A673 (cell line): ENCODE data around the gene ST7. TPM values are rescaled to one million over a fixed set of nuclear protein-coding genes. Genes with fewer than 3 reads are reported as not detected.

Experiments used
- BruUV-seq: library from RNA; stranded (reverse); fragments of 400-500 nt; replicated peaks from 2 replicates; lab custom pipeline; 2021; lab: Mats Ljungman, UMichigan
- CTCF ChIA-PET: fragments of 300-600 bp; sonication (Branson Sonifier 250); formaldehyde crosslinking; loops from one replicate; lab custom pipeline; 2022; ENCODE audit warnings: antibody characterized with exemption; lab: Charles Lee
- POLR2A ChIA-PET: fragments of 300-600 bp; sonication (Branson Sonifier 250); formaldehyde crosslinking; loops from one replicate; lab custom pipeline; 2022; ENCODE audit warnings: antibody characterized with exemption; ENCODE audit not compliant: low non-redundant PET; lab: Charles Lee
- DNase-seq: peaks from one replicate; pipeline ENCODE4 v3.0.0-alpha.2; 2015; ENCODE audit warnings: low spot score
- H3K27ac ChIP-seq: fragments of 200-600 bp; sonication (generic); 2 replicates; pipeline ENCODE4 v1.5.1; 2016; ENCODE audit warnings: mixed run types, low read depth, mild to moderate bottlenecking, mixed read lengths, antibody characterized with exemption, low read length; ENCODE audit not compliant: poor library complexity, severe bottlenecking
- H3K27me3 ChIP-seq: fragments of 200-600 bp; sonication (generic); replicated peaks from 2 replicates; pipeline ENCODE4 v1.6.1; 2017; ENCODE audit warnings: mixed run types, low read depth, mild to moderate bottlenecking, mixed read lengths, antibody characterized with exemption, low read length; ENCODE audit not compliant: insufficient read depth, poor library complexity
- H3K36me3 ChIP-seq: fragments of 200-600 bp; sonication (generic); 2 replicates; pipeline ENCODE4 v1.6.1; 2016; ENCODE audit warnings: mixed run types, mild to moderate bottlenecking, mixed read lengths, antibody characterized with exemption, low read length; ENCODE audit not compliant: insufficient read depth, poor library complexity, severe bottlenecking
- H3K4me1 ChIP-seq: fragments of 200-600 bp; sonication (generic); 2 replicates; pipeline ENCODE4 v1.6.1; 2017; ENCODE audit warnings: mixed run types, mild to moderate bottlenecking, mixed read lengths, antibody characterized with exemption, low read length; ENCODE audit not compliant: insufficient read depth, poor library complexity, severe bottlenecking
- H3K4me3 ChIP-seq: fragments of 200-600 bp; sonication (generic); 2 replicates; pipeline ENCODE4 v1.5.1; 2016; ENCODE audit warnings: low read depth, mixed run types, mild to moderate bottlenecking, mixed read lengths, low read length; ENCODE audit not compliant: poor library complexity, severe bottlenecking
- H3K9me3 ChIP-seq: fragments of 200-600 bp; sonication (generic); 2 replicates; pipeline ENCODE4 v1.6.1; 2016; ENCODE audit warnings: mixed run types, low read depth, mild to moderate bottlenecking, mixed read lengths, antibody characterized with exemption, low read length; ENCODE audit not compliant: poor library complexity, severe bottlenecking
- EZH2 ChIP-seq: fragments of 200-600 bp; sonication (generic); IDR thresholded peaks from 2 replicates; pipeline ENCODE4 v1.6.1; 2017; ENCODE audit warnings: borderline replicate concordance, low read depth, mild to moderate bottlenecking, mixed read lengths, antibody characterized with exemption, low read length; ENCODE audit not compliant: poor library complexity, severe bottlenecking
- intact Hi-C: fragments of 100-400 bp; cut with micrococcal nuclease; formaldehyde crosslinking; loops from one replicate; pipeline ENCODE4 v1.10.0; 2022; ENCODE audit not compliant: unreplicated experiment
- total RNA-seq: library from RNA; stranded (reverse); gene quantifications from 2 replicates; pipeline ENCODE4 v1.2.3, GENCODE V29; 2021
- TF ChIP-seq, protein P1 (sequence below): fragments of 300-800, 200-600 bp; sonication (generic); conservative IDR thresholded peaks from 2 replicates; pipeline ENCODE4 v1.5.1; 2017; ENCODE audit warnings: low read depth, mild to moderate bottlenecking, antibody characterized with exemption, low read length, moderate library complexity, mixed read lengths

The ST7 gene
- total RNA-seq, 1 experiment from 2014 or later, result 24.3 TPM

DNA sequence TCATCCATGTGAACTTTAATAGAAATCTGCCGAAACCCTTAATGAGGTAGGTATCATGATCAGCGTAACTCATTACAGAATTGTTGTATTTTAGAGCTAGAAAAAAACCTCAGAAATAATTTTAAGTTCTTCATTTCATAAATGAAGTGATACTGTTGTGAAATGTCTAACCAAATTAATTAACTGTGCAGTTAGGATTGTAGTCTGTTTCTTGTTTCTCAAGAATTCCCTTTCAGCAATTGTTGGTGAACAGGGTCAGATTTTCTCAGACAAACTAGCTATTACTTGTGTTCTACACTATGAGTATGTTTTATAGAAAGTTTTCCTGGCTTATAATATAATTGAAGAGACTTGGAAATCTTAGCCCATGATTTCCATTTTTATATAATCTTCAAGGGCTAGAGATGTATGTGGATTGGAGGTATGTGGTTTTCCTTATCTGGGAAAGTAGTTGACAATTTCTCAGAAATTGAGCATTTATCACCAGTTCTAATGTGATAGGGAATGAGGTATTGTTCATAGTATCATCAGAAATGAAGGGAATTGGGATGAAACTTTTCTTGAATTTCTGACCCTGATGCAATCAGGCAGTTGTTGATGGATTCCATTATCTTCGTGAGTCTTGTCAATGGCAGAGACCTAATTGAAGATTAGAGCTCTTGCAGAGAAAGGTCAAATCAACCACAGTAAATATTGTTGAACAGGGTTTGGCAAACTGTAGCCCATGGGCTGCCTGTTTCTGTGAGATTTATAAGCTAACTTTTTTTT is 55.0 kb downstream of the ST7 start:
- Histone ChIP-seq H3K36me3 (no peaks in the 10 kb centered on the region), H3K4me3 (no peak overlapping the region), H3K27ac (no peak overlapping the region), H3K27me3 (no peaks in the 10 kb centered on the region), H3K4me1 (peaks cover 4% of the 10 kb centered on the region), H3K9me3 (no peaks in the 10 kb centered on the region)
- no TSS peak for BruUV-seq
- DNase-seq, result no peak
- intact Hi-C loops, result no loop called here
- ChIA-PET POLR2A (no interaction called here), CTCF (no interaction called here)
- no peak for TF ChIP-seq EZH2
- TF ChIP-seq, protein P1, sequence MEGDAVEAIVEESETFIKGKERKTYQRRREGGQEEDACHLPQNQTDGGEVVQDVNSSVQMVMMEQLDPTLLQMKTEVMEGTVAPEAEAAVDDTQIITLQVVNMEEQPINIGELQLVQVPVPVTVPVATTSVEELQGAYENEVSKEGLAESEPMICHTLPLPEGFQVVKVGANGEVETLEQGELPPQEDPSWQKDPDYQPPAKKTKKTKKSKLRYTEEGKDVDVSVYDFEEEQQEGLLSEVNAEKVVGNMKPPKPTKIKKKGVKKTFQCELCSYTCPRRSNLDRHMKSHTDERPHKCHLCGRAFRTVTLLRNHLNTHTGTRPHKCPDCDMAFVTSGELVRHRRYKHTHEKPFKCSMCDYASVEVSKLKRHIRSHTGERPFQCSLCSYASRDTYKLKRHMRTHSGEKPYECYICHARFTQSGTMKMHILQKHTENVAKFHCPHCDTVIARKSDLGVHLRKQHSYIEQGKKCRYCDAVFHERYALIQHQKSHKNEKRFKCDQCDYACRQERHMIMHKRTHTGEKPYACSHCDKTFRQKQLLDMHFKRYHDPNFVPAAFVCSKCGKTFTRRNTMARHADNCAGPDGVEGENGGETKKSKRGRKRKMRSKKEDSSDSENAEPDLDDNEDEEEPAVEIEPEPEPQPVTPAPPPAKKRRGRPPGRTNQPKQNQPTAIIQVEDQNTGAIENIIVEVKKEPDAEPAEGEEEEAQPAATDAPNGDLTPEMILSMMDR, result no peak

- Histone ChIP-seq H3K4me3 (no peak overlapping the region), H3K36me3 (no peaks in the 10 kb centered on the region), H3K27ac (no peak overlapping the region), H3K9me3 (no peaks in the 10 kb centered on the region), H3K4me1 (peaks cover 7% of the 10 kb centered on the region), H3K27me3 (no peaks in the 10 kb centered on the region)
- ChIA-PET CTCF (no interaction called here), POLR2A (no interaction called here)
- DNase-seq, result no peak
- TF ChIP-seq EZH2, result no peak
- TF ChIP-seq, protein P1, result no peak
- BruUV-seq, result no TSS peak
- intact Hi-C loops, result no loop called here
Measured at GRCh38 chr7:117008886-117009531, 55.7 kb downstream of the ST7 start.

DNA sequence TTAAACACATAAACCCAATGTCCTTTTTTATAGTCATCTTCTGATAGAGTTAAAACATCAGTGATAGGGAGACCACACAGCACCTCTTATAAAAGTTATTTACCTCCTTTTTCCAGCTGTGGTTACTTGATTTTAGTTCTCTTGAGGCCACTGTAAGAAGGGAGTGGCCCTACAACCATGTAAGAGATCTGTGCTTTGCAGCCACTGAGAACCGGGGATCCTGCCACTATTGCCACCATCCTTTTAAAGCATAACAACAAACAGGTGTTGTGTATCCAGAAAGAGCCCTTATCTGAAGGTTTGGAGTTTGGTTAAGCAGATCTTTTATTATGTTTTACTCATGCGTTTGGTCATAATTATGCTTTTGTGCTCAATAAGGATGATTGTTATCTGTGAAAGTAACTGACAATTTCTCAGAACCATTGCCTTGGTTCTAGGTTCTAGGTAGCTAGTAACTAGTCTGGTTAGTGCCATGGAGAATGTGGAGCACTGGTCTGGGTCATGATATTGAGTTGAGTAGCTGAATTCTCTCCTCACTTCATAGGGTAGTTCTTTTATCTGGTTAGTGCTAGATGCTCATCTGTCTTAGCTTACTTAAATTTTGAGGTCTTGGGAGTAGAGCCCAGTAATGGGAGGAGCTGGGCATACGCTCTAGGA is 56.5 kb downstream of the ST7 start:
- H3K4me1 ChIP-seq, result peaks cover 14% of the 10 kb centered on the region
- no peak overlapping the region for H3K27ac ChIP-seq
- POLR2A ChIA-PET, result no interaction called here
- no peak for TF ChIP-seq EZH2
- TF ChIP-seq, protein P1, result no peak
- no peaks in the 10 kb centered on the region for H3K36me3 ChIP-seq
- no peak for DNase-seq
- H3K9me3 ChIP-seq, result no peaks in the 10 kb centered on the region
- CTCF ChIA-PET, result no interaction called here
- intact Hi-C loops, result no loop called here
- no TSS peak for BruUV-seq
- no peaks in the 10 kb centered on the region for H3K27me3 ChIP-seq
- no peak overlapping the region for H3K4me3 ChIP-seq
